Neuronal stem cell (in vitro differentiated cells): ENCODE data around the gene C1QA.

Experiments used
- DNase-seq: peaks from one replicate; pipeline ENCODE4 v3.0.0-alpha.2; 2013; ENCODE audit warnings: low spot score
- H2AFZ ChIP-seq: one replicate; pipeline ENCODE4 v1.6.1; 2013; ENCODE audit warnings: mild to moderate bottlenecking, low read length, inconsistent platforms
- H2AK5ac ChIP-seq: 2 replicates; pipeline ENCODE4 v1.6.1; 2013; ENCODE audit warnings: low read depth, mild to moderate bottlenecking, inconsistent platforms, low read length, moderate library complexity, mixed read lengths
- H2BK120ac ChIP-seq: 2 replicates; pipeline ENCODE4 v1.6.1; 2013; ENCODE audit warnings: low read depth, mild to moderate bottlenecking, inconsistent platforms, low read length, moderate library complexity, mixed read lengths
- H2BK12ac ChIP-seq: one replicate; pipeline ENCODE4 v1.6.1; 2013; ENCODE audit warnings: low read length, inconsistent platforms
- H2BK15ac ChIP-seq: 2 replicates; pipeline ENCODE4 v1.6.1; 2013; ENCODE audit warnings: mild to moderate bottlenecking, low read length, inconsistent platforms, mixed read lengths
- H2BK5ac ChIP-seq: one replicate; pipeline ENCODE4 v1.6.1; 2013; ENCODE audit warnings: inconsistent platforms, mild to moderate bottlenecking, low read length, moderate library complexity
- H3K14ac ChIP-seq: one replicate; pipeline ENCODE4 v1.6.1; 2013; ENCODE audit warnings: low read length, inconsistent platforms
- H3K18ac ChIP-seq: 2 replicates; pipeline ENCODE4 v1.6.1; 2013; ENCODE audit warnings: low read length, inconsistent platforms
- H3K23ac ChIP-seq: 2 replicates; pipeline ENCODE4 v1.6.1; 2013; ENCODE audit warnings: low read depth, mild to moderate bottlenecking, mixed read lengths, low read length, inconsistent platforms; ENCODE audit not compliant: poor library complexity
- H3K27ac ChIP-seq: replicated peaks from 3 replicates; pipeline ENCODE4 v1.5.1; 2013; ENCODE audit warnings: low read length, inconsistent platforms
- H3K27me3 ChIP-seq, 3 experiments: 2 replicates each; pipeline ENCODE4 v1.6.1; 2013; ENCODE audit warnings: low read length in 3 of 3, mild to moderate bottlenecking in 2 of 3, inconsistent platforms in 1 of 3, low read depth in 1 of 3, mixed read lengths in 1 of 3, moderate library complexity in 1 of 3; ENCODE audit not compliant: control insufficient read depth in 3 of 3, insufficient read depth in 3 of 3
- H3K36me3 ChIP-seq, 2 donors: replicated peaks in 1 of 2; 2 replicates each; pipeline ENCODE4 v1.6.1; 2013; ENCODE audit warnings: low read length in 2 of 2; ENCODE audit not compliant: control insufficient read depth in 2 of 2, insufficient read depth in 2 of 2
- H3K4ac ChIP-seq: 2 replicates; pipeline ENCODE4 v1.6.1; 2013; ENCODE audit warnings: inconsistent platforms, mild to moderate bottlenecking, low read length, moderate library complexity
- H3K4me1 ChIP-seq, 2 donors: 1 replicate in 1 of 2; 2 replicates in 1 of 2; pipeline ENCODE4 v1.6.1; 2013; ENCODE audit warnings: low read length in 2 of 2, low read depth in 1 of 2; ENCODE audit not compliant: control insufficient read depth in 2 of 2, insufficient read depth in 1 of 2
- H3K4me2 ChIP-seq: one replicate; pipeline ENCODE4 v1.6.1; 2013; ENCODE audit warnings: mild to moderate bottlenecking, low read length, inconsistent platforms; ENCODE audit not compliant: insufficient read depth, poor library complexity, severe bottlenecking
- H3K4me3 ChIP-seq, 2 donors: 2 replicates each; pipeline ENCODE4 v1.5.1; 2013; ENCODE audit warnings: low read length in 2 of 2, mild to moderate bottlenecking in 2 of 2, inconsistent platforms in 1 of 2, moderate library complexity in 1 of 2
- H3K79me1 ChIP-seq: one replicate; pipeline ENCODE4 v1.6.1; 2013; ENCODE audit warnings: low read depth, mild to moderate bottlenecking, inconsistent platforms, low read length, moderate library complexity
- H3K9ac ChIP-seq: one replicate; pipeline ENCODE4 v1.6.1; 2013; ENCODE audit warnings: mild to moderate bottlenecking, low read depth, low read length, inconsistent platforms; ENCODE audit not compliant: poor library complexity
- H3K9me3 ChIP-seq, 2 donors: replicated peaks in 1 of 2; 2 replicates each; pipeline versions ENCODE3 to v1.6.1; 2013; ENCODE audit warnings: low read length in 2 of 2, mild to moderate bottlenecking in 2 of 2, inconsistent platforms in 1 of 2, low read depth in 1 of 2, mixed read lengths in 1 of 2, moderate library complexity in 1 of 2; ENCODE audit not compliant: control insufficient read depth in 2 of 2, insufficient read depth in 1 of 2
- H4K8ac ChIP-seq: one replicate; pipeline ENCODE4 v1.6.1; 2013; ENCODE audit warnings: low read depth, mild to moderate bottlenecking, inconsistent platforms, low read length, moderate library complexity
- H4K91ac ChIP-seq: one replicate; pipeline ENCODE4 v1.6.1; 2013; ENCODE audit warnings: low read length, low read depth, mild to moderate bottlenecking, inconsistent platforms; ENCODE audit not compliant: poor library complexity
- WGBS, 2 donors: extraction: QIAGEN DNeasy Blood & Tissue Kit; methylation state at CpG; one replicate each; pipeline ENCODE4 v1.1.7; 2013; ENCODE audit warnings: missing lambda C conversion rate in 2 of 2, mixed read lengths in 1 of 2; ENCODE audit not compliant: insufficient read length in 2 of 2, insufficient replicate concordance in 1 of 2; ENCODE audit errors: extremely low coverage in 2 of 2; 5-methylcytosine and 5-hydroxymethylcytosine counted together

C1QA gene

GRCh38 chr1:22600817-22601605 lies 35.4 kb upstream of the C1QA start:
- Histone ChIP-seq H4K91ac (no peak overlapping the region), H3K4ac (no peak overlapping the region), H4K8ac (no peak overlapping the region), H3K79me1 (no peaks in the 10 kb centered on the region), H3K36me3 (no peaks in the 10 kb centered on the region), H2BK12ac (peak overlapping the region; percentile 6), H3K23ac (peak overlapping the region; percentile 80), H3K18ac (peak overlapping the region; percentile 80), H3K9ac (no peak overlapping the region), H3K4me1 (no peaks in the 10 kb centered on the region), H3K14ac (peak overlapping the region; percentile 90), H3K4me2 (no peak overlapping the region), H2AK5ac (no peak overlapping the region), H3K27ac (no peak overlapping the region), H2BK120ac (no peak overlapping the region), H2BK15ac (no peak overlapping the region), H3K27me3 (peaks cover 0 to 56% (median 0%) of the 10 kb centered on the region in 3 experiments), H2BK5ac (no peak overlapping the region), H3K4me3 (no peak overlapping the region), H2AFZ (no peak overlapping the region), H3K9me3 (no peaks in the 10 kb centered on the region)
- no peak for DNase-seq
- no CpG with 5 or more reads among the region's 39 CpGs for WGBS, 2 donors

- no peak overlapping the region for H3K4me3 ChIP-seq
- no peak overlapping the region for H3K27ac ChIP-seq
- no peaks in the 10 kb centered on the region for H3K9me3 ChIP-seq
- H2BK120ac ChIP-seq = no peak overlapping the region
- H2BK12ac ChIP-seq = no peak overlapping the region
- no peaks in the 10 kb centered on the region for H3K79me1 ChIP-seq
- H4K91ac ChIP-seq = no peak overlapping the region
- H4K8ac ChIP-seq = no peak overlapping the region
- H3K4ac ChIP-seq = no peak overlapping the region
- H3K4me1 ChIP-seq = no peaks in the 10 kb centered on the region
- H3K14ac ChIP-seq = no peak overlapping the region
- H3K9ac ChIP-seq = no peak overlapping the region
- no peaks in the 10 kb centered on the region for H3K36me3 ChIP-seq
- no peak overlapping the region for H3K4me2 ChIP-seq
- peak overlapping the region; percentile 48 for H3K18ac ChIP-seq
- peaks cover 0 to 58% (median 0%) of the 10 kb centered on the region in 3 experiments for H3K27me3 ChIP-seq
- H2BK5ac ChIP-seq = no peak overlapping the region
- no peak overlapping the region for H2AK5ac ChIP-seq
- no peak overlapping the region for H2AFZ ChIP-seq
- no peak for DNase-seq
- H3K23ac ChIP-seq = peak overlapping the region; percentile 80
- no CpG with 5 or more reads among the region's 12 CpGs for WGBS, 2 donors
- no peak overlapping the region for H2BK15ac ChIP-seq
Measured at GRCh38 chr1:22601610-22602009, 34.8 kb upstream of the C1QA start.

- Histone ChIP-seq H2AK5ac (no peak overlapping the region), H2BK12ac (no peak overlapping the region), H3K4me3 (peak overlapping the region in 1 of 2 donors; percentile 3), H3K27me3 (peaks cover 0 to 61% (median under 1%) of the 10 kb centered on the region in 3 experiments), H3K36me3 (no peaks in the 10 kb centered on the region), H4K91ac (no peak overlapping the region), H3K9ac (peak overlapping the region; percentile 18), H3K79me1 (no peaks in the 10 kb centered on the region), H3K18ac (no peak overlapping the region), H3K14ac (no peak overlapping the region), H4K8ac (no peak overlapping the region), H3K9me3 (no peaks in the 10 kb centered on the region), H2BK15ac (no peak overlapping the region), H3K27ac (no peak overlapping the region), H3K23ac (peak overlapping the region; percentile 80), H2AFZ (no peak overlapping the region), H3K4me1 (no peaks in the 10 kb centered on the region), H3K4ac (no peak overlapping the region), H3K4me2 (no peak overlapping the region), H2BK120ac (no peak overlapping the region), H2BK5ac (peak overlapping the region; percentile 29)
- no peak for DNase-seq
- no CpG with 5 or more reads among the region's 18 CpGs for WGBS, 2 donors
Measured at GRCh38 chr1:22602060-22602740, 34.2 kb upstream of the C1QA start.

- Histone ChIP-seq H3K4me3 (no peak overlapping the region), H3K23ac (no peak overlapping the region), H3K79me1 (no peaks in the 10 kb centered on the region), H2BK15ac (no peak overlapping the region), H3K9ac (no peak overlapping the region), H3K36me3 (no peaks in the 10 kb centered on the region), H3K27me3 (peaks cover 0 to 72% (median 14%) of the 10 kb centered on the region in 3 experiments), H3K4ac (no peak overlapping the region), H2BK12ac (no peak overlapping the region), H2AK5ac (no peak overlapping the region), H3K18ac (no peak overlapping the region), H4K8ac (no peak overlapping the region), H3K4me2 (no peak overlapping the region), H2BK5ac (no peak overlapping the region), H3K14ac (no peak overlapping the region), H3K9me3 (no peaks in the 10 kb centered on the region), H4K91ac (no peak overlapping the region), H2BK120ac (no peak overlapping the region), H3K27ac (no peak overlapping the region), H3K4me1 (no peaks in the 10 kb centered on the region), H2AFZ (no peak overlapping the region)
- WGBS, 2 donors = no CpG with 5 or more reads among the region's 4 CpGs
- no peak for DNase-seq
Measured at GRCh38 chr1:22606161-22606560, 30.3 kb upstream of the C1QA start.
